ENCODE results near the gene EHD4.

Gene EHD4

DNA sequence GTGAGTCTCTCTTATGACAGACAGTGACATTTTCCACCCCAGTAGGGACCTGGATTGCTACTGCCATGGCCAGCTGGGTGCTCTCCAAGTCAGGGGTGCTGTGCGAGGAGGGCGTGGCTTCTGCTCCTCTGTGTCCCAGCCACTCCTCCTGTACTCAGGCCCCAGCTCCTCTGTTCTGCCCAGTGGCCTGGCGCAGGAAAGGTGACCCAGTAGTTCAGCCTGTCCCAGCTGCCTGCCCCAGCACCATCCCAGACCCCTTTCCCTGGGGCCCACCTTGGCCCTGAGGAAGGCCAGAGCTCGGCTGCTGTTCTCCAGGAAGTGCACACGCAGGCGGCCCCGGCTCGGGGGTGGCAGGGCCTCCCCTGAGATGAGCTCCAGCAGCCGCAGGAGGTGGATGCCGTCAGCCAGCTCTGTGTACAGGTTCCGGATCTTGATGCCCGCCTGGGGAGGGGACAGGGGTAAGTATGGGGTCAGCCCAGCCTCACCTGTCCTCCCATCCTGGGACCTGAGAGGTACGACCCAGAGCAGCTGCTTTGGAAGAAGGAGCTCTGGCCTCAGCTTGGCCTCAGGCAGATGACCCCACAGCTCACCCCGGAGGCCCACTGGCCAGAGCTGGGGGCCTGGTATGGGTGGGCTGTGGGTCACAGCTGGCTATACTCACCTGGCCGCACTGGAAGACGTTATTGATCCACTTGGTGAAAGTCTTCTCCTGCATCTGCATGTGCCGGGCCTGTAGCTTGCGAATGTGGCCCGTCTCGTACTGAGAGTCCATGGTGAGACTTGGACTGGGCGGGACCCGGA lies 79.5 kb downstream of the EHD4 start:
- DNase-seq = no peak

DNA sequence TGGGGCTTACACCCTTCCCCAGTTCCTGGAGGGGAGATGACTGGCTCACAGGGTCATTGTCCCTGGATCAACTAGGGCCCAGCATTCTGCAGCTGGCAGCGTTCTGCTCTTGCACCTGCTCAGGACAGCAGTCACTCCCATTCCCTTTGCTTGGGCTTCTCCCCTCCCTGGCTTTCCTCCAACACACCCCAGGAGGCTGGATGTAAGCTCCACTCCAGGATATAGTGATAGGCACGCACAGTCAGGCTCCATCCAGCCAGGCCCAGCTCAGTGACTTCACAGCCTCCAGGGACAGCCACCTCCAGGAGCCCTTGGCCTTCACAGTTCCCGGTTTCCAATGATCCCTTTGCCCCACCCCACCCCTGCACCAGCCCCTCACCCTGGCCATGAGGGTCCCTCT lies 80.4 kb downstream of the EHD4 start:
- DNase-seq = no peak

DNA sequence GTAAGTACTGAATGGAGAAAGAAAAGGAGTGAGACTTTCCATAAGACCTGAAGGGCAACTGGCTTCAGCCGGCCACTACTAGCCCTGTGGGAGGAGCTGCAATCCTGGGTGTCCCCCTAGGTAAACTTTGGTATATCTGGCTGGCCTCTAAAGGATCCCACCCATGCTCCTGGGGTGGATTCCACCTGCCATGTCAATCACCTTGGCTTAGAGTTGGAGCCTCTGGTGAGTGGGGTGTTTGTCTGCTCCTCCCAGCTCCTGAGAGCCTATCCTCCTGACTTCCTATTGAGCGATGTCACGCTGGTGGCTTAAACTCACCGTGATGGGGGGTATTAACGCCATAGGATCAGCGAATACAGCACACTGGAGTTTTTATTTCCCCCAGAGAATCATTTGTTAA lies 81.1 kb downstream of the EHD4 start:
- no peak for DNase-seq

- DNase-seq = no peak
These were observed 82.2 kb downstream of the EHD4 start for GRCh38 chr15:41890050-41890690.

- DNase-seq = peak; percentile 20
These were observed 83.6 kb downstream of the EHD4 start for GRCh38 chr15:41888662-41889253.

- DNase-seq = no peak
These were observed 84.5 kb downstream of the EHD4 start for GRCh38 chr15:41887893-41888292.

GRCh38 chr15:41887161-41887560 lies 85.2 kb downstream of the EHD4 start:
- DNase-seq = no peak

DNA sequence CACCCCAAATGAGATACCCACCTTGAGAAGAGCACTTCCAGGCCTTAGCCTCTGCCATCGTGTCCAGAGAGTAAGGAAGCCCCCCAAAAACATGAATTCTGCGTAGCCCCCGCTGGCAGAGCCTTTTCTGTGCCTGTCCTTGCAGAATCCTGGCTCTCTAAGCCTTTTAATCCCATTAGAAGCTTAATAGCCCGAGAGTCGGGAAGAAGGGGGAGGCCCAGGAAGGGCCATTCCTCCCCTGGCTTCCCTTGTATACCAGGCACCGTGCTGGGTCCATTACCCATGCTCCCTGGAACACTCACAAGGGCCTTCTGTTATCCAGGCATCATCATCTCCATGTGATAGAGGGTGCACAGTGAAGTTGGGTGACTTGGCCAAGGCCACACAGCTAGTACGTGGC lies 85.6 kb downstream of the EHD4 start:
- DNase-seq = no peak

DNA sequence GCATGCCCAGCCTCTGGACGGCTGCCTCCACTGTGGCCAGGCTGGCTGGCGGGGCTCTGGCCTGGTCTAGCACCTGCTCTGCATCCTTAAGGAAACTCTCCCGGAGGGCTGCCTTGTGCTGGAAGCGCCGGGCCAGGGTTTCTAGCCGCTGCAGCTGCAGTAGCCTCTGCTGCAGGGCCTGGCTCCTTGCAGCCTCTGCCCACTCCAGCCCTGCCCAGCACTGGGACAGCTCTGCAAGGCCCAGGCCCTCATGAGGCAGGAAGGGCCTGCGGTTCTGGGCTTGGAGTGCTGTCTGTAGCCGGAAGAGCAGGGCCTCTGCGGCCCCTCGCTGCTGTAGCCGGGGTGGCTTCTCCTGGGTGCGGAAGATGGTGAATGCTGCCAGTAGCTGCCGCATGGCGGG lies 86.5 kb downstream of the EHD4 start:
- no peak for DNase-seq

DNA sequence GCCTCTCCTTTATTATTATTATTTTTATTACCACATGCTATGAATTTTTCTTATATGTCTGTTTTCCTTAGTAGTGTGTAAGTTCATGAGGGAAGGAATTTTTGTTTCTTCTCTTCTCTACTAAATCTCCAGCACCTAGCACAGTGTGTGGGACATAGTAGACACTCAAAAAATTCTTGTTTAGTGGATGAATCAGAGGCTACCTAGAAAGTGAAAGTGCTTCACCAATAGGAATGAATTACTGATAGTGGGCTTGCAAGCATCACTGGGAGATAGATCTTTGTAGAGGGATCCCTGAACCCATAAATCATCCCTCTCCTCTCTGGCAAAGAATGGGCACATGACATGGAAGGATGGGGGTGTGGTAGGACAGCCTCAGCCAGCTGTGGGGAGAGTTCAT lies 87.0 kb downstream of the EHD4 start:
- no peak for DNase-seq

DNA sequence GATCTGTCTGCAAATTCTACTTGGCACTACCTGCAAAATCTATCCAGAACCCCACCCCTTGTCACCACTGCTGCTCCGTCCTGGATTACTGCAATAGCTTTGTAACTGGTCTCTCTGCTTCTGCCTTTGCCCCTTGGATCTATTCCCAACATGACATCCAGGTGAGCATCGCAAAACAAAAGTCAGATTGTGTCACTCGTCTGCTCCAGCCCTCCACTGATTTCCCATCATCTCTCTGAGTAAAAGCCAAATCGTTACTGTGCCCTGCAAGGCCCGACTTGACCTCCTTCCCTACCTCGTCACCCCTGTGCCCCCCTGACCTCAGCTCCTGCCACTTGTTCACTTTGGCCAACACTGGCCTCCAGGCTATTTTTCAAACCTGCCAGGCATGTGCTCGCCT lies 87.9 kb downstream of the EHD4 start:
- DNase-seq = no peak

- no peak for DNase-seq
These were observed 88.9 kb downstream of the EHD4 start for GRCh38 chr15:41883484-41883825.

GRCh38 chr15:41882689-41883483 lies 89.5 kb downstream of the EHD4 start:
- DNase-seq = no peak

DNA sequence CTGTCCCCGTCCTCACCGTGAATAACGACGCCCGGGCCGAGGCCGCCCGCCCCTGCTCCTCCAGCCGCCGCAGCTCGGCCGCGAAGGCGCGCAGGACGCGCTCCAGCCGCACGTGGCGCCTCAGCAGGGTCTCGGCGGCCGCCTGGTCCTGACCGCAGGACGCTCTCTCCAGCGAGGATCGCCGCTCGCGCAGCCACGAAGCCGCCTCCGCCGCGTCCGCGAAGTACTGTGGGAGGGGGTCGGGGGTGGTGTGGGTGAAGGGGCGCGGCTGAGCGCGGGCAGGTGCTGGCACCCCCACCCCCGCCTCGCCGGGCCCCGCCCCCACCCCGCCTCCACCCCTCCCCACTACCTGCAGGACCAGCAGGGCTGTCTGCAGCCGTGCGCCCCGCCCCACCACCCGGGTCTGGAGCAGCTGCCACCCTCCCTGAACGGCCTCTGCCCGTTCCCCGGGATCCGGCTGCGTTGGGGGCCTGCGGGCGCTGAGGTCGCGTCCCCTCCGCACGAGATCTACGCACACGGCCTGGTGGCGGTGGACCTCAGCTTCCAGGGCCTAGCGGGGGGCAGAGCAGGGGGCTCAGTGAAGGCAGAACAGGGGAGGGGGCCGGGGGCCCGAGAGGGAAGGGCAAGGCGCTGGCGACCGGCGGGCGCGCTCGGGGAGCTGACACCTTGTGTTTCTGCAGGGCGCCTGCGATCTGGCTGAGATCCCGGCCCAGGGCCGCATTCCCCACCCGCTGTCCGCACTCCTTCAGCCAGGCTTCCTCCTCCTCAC lies 90.3 kb downstream of the EHD4 start:
- DNase-seq = no peak

DNA sequence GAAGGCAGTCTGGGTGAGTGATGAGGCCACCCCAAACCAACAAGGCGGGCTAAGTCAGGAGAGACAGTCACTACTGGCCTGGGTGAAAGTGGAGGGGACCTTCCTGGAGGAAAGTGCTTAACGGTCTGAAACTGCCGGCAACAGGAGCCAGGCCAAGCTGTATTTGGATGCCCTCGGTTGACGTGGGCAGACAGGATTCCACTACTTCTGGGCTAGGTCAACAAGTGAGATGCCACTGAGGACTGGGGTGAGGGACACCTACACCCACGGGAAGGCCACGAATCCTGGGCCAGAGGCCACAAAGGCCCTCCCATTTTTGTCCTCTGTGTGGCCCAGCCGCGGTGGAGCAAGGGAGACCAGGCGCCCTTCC lies 90.8 kb downstream of the EHD4 start:
- no peak for DNase-seq

DNA sequence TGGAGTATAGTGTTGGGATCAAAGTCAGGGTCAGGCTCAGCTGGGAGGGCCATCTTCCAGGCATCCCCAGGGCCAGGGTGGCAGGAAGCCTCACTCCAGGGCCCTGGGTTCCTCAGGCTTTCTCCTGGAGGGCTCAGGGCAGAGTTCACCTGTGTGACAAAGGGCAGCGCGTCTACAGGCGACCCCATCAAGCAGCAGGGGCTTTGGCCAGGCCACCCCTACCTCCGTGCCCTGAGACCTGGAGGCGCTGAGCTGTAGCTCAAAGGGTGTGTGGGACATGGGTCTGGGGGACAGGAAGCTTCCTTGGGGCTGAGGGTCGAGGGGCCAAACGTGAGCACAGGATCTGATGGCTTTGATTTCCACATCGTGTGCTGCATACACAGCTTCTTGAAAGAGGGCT lies 91.3 kb downstream of the EHD4 start:
- DNase-seq = no peak

DNA sequence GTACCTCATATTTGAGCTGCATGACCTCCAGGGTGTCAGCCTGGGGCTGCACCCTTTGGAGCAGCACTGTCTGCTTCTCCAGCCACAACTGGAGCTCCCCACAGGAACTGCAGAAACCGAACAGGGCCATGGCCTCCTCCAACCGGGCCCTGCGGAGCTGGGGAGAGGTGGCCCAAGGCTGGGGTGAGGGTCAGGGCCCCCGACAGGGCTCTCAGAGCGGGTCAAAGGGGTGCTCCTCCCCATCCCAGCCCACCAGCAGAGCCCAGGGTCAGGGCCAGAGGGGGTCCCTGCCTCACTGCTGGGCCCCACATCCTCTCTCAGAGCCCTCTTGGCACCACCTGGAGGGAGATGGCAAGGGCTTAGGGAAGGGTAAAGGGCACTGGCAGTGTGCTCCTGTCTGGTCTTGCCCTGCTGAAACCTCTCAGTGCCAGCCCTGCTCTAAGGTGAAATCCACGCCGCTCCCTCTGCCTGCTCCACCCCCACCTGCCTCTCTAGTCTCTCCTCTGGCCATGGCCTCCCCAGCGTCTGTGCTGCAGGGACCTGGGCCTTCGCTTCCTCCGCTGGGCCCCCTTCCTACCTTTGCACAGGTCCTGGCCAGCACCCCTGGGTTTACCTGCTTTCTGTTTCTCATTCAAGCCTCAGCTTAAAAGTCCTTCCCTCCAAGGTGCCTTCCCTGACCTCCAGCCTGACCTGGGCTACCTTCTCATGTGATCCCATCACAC lies 92.0 kb downstream of the EHD4 start:
- no peak for DNase-seq

DNA sequence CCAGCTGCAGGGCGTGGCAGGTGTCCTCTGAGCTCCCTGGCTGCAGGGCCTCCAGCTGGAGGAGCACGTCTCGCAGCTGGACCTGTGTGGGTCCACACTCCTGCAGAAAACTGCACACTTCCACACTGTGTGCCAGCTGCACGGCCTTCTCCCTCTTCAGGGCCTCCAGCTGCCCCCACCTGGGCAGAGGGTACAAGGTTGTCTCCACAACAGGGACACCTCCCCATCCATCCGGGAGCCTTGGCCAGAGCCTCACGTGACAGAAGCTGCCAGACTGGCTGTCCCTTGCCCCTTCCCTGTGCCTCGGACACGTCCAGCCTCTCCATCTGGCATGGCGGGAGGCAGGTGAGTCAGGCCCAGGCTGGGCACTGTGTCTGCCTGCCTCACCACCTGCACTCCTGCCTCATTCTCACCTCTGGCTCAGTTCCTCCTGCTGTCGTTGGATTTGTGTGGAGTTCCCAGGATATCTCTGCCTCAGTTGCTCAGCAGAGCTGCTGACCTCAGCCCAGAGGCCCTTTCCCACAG lies 93.0 kb downstream of the EHD4 start:
- no peak for DNase-seq

DNA sequence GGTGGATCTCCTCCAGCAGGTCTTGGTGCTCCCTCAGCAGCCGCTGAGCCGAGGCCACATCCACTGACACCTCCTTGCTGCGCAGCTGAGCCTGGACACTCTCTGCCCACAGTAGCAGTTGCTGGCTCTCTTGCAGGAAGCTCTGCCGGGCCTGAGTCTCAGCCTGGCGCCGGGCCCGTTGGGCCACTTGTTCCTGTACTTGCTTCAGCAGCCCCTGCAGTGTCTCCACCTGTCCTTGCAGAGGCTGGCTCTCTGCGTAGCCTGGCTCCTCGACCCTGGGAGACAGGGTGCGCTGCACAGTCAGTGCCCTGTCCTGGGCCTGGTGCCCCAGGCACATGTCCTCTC lies 94.0 kb downstream of the EHD4 start:
- DNase-seq = no peak

- no peak for DNase-seq
These were observed 94.6 kb downstream of the EHD4 start for GRCh38 chr15:41877631-41878354.

DNA sequence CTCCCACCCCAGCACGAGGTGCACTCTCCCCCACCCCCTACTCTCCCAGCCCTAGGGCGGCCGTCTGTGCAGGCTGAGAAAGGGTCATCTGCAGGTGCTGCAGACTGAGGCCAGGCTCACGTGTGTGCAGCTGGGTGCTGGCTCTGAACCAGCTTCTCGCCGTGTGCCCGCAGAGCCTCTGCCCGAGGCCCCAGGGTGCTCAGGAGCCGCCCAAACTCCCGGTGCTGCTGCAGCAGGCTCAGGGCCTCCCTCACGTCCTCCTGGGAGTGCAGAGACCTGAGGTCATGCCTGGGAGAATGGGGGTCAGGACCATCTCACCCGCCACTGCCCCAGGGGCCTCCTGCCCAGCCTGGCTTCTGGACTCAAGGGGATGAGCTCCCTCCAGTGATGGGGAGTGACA lies 95.7 kb downstream of the EHD4 start:
- no peak for DNase-seq
